PFSK-1 (cell line): ENCODE results near the gene FBP2.
A peak's percentile ranks its signal among the peaks of the same experiment; 100 is the strongest.

Source experiments
- FOXP2 ChIP-seq: optimal IDR thresholded peaks from 2 replicates; pipeline ENCODE3; 2011; ENCODE audit warnings: borderline replicate concordance, control low read depth, inconsistent platforms; ENCODE audit not compliant: insufficient read depth; ENCODE audit errors: extremely low read length, extremely low read depth
- POLR2AphosphoS5 ChIP-seq: IDR thresholded peaks from 2 replicates; pipeline ENCODE4 v1.6.1; 2012; ENCODE audit warnings: low read depth, mild to moderate bottlenecking, control low read depth, low read length, moderate library complexity
- REST ChIP-seq, 2 experiments: IDR thresholded peaks; 2 replicates each; pipeline versions ENCODE4 v1.6.1 to v1.8.0; 2011 to 2012; ENCODE audit warnings: low read depth in 2 of 2, low read length in 2 of 2, control low read depth in 1 of 2, inconsistent platforms in 1 of 2, mild to moderate bottlenecking in 1 of 2, moderate library complexity in 1 of 2; ENCODE audit not compliant: insufficient read depth in 1 of 2
- SIN3A ChIP-seq: IDR thresholded peaks from 2 replicates; pipeline ENCODE4 v1.6.1; 2012; ENCODE audit warnings: mild to moderate bottlenecking, low read length, moderate library complexity, borderline replicate concordance; ENCODE audit not compliant: insufficient read depth
- TAF1 ChIP-seq: IDR thresholded peaks from 2 replicates; pipeline ENCODE4 v1.6.1; 2012; ENCODE audit warnings: low read length, control low read depth, borderline replicate concordance; ENCODE audit not compliant: insufficient read depth

Gene FBP2

GRCh38 chr9:94563548-94563947, 30.1 kb downstream of the FBP2 start:
- TF ChIP-seq SIN3A (no peak), FOXP2 (no peak), REST (IDR thresholded peaks at IDR 0.05; ENCODE audit: insufficient read depth in 1 of 2, low read depth in 2 of 2, low read length in 2 of 2) (no peak), TAF1 (no peak), POLR2AphosphoS5 (no peak)

GRCh38 chr9:94560237-94560636, 33.4 kb downstream of the FBP2 start:
- TF ChIP-seq POLR2AphosphoS5 (no peak), TAF1 (no peak), SIN3A (no peak), REST (IDR thresholded peaks at IDR 0.05; ENCODE audit: insufficient read depth in 1 of 2, low read depth in 2 of 2, low read length in 2 of 2) (no peak), FOXP2 (no peak)

GRCh38 chr9:94557376-94557775, 36.2 kb downstream of the FBP2 start:
- TF ChIP-seq REST (IDR thresholded peaks at IDR 0.05; ENCODE audit: insufficient read depth in 1 of 2, low read depth in 2 of 2, low read length in 2 of 2): no peak
- no peak for TF ChIP-seq TAF1

GRCh38 chr9:94554439-94555331, 38.9 kb downstream of the FBP2 start, which contains the start of gene PCAT7:
Gene PCAT7, plus strand, starts transcription at chr9:94555083.
- TF ChIP-seq FOXP2 (no peak), POLR2AphosphoS5 (peak; percentile 75; the same call in 1 of the 2 replicates)

GRCh38 chr9:94554078-94554438, 39.6 kb downstream of the FBP2 start:
- no peak for TF ChIP-seq SIN3A
- TF ChIP-seq POLR2AphosphoS5: no peak
- no peak for TF ChIP-seq TAF1
- TF ChIP-seq FOXP2: no peak
- no peak for TF ChIP-seq REST (IDR thresholded peaks at IDR 0.05; ENCODE audit: insufficient read depth in 1 of 2, low read depth in 2 of 2, low read length in 2 of 2)
